ENCODE data around the gene ERICH2.

The ERICH2 gene

DNA sequence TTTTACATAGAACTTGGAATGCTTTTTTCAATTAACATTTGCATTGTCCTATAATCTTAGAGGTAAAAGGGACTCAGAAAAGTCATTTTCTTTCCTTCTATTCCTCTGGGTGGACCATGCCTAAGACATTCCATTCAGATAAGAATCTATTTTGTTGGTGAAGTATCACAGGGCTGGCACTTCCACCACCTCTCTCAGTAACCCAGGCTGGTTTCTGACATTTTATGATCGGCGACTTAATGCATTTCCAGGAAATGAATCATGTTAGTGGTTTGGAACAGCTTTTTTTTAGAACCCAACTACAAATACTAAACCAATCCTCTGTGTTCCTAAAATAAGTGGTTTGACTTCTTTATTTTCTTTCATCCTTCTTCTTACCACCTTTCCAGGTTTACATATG lies 73.5 kb downstream of the ERICH2 start:
- DNase-seq, result no peak

DNA sequence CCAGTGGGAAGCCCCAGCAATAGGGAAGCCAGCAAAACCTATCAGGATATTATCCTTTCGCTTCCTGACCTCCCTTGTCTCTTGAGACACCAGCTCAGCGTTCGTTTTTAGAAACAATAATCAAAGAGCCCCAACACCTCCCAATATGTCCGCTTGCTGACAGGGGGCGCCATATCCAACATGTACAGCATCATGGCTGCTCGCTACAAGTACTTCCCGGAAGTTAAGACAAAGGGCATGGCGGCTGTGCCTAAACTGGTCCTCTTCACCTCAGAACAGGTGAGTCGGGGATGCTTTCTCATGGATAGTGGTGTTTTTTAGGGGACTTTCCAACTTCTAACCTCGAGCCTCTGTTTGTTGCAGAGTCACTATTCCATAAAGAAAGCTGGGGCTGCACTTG lies 75.2 kb downstream of the ERICH2 start:
- no peak for DNase-seq

DNA sequence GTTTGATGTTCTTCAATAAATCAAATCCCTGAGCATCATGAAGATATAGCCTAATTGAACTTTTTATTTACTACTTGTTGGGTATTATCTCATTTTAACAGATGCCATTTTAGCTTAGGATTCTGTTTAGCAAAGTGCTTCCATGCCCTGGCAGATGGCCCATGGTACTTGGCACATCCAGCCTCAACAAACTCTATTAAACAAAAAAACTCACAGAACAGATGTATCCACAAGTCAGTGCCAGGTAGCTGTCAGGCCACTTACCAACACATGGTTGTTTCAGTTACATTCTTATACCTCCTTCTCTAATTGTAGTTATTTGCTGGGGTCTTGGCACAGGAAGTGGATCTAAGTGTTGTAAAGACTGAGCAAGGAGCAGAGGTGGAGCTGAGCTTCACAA lies 76.1 kb downstream of the ERICH2 start:
- DNase-seq, result no peak

DNA sequence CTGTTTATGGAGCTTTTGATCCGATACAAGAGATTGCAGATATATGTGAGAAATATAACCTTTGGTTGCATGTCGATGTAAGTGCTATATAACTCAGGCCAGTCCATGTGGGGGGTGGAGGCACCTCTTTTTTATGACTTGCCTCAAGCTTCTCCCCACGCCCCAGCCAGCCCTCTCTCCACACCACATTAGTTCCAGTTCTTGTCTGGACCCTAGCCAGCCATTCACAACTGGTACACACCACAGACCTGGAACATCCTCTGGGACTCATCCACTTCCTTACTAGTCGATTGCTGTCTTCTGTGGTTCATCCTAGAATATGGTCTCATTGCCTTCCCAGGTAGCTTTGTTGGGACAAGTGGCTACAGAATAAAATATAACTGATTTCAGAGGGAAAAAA lies 77.5 kb downstream of the ERICH2 start:
- DNase-seq, result no peak
